ENCODE data around the gene LRRC8B. TPM values are rescaled to one million over a fixed set of nuclear protein-coding genes. Genes with fewer than 3 reads are reported as not detected.
A peak's percentile ranks its signal among the peaks of the same experiment; 100 is the strongest.

The LRRC8B gene
- total and polyA plus RNA-seq, 4 experiments from 2014 or later: 15.0 to 18.1 (median 16.8) TPM

- ChIA-PET CTCF (ENCODE audit: partially characterized antibody) (interaction anchor here (1.3 to 32.4 kb wide), 12 partner anchors 11 to 129 kb away, joined by 3 to 688 read pairs (median 8); no protein-coding TSS in a partner anchor), POLR2A (ENCODE audit: partially characterized antibody) (interaction anchor here (0.6 to 30.2 kb wide), 19 partner anchors 9 to 200 kb away, joined by 3 to 813 read pairs (median 13); partner anchors contain the start of gene LRRC8D)
- intact Hi-C loops (cut with micrococcal nuclease): loop anchor here (1.0 to 5.0 kb wide), 7 partner anchors 9 to 353 kb away; no protein-coding TSS in a partner anchor
- Histone ChIP-seq H3K4me1 (ENCODE audit: insufficient read depth, low read length) (peaks cover 74% of the 10 kb centered on the region), H3K27me3 (ENCODE audit: insufficient read depth, low read length) (no peaks in the 10 kb centered on the region), H3K27ac (ENCODE audit: low read depth, low read length) (peak overlapping the region; percentile 96), H3K9me3 (ENCODE audit: control insufficient read depth in 1 of 2, low read length in 2 of 2) (no peaks in the 10 kb centered on the region), H3K36me3 (ENCODE audit: insufficient read depth, low read length) (no peaks in the 10 kb centered on the region), H3K4me3 (ENCODE audit: low read length in 2 of 2) (peak overlapping the region; percentile 73 to 89)
- peak in 3 of 5 donors; percentile 23 to 56 (median 26) for DNase-seq
- Mint-ChIP-seq H3K27me3 (no peaks in the 10 kb centered on the region), H3K4me3 (peak overlapping the region; percentile 96 to 98 (median 98)), H3K27ac (peak overlapping the region; percentile 95 to 99 (median 96)), H3K36me3 (peaks cover 0 to 29% of the 10 kb centered on the region in 2 donors), H3K9me3 (peaks cover 0 to 1% (median 0%) of the 10 kb centered on the region in 8 donors), H3K4me1 (peaks cover 56 to 87% (median 71%) of the 10 kb centered on the region in 4 donors)
Measured at GRCh38 chr1:89633800-89634625, 109.4 kb downstream of the LRRC8B start.

GRCh38 chr1:89635825-89636815 is 111.5 kb downstream of the LRRC8B start:
- Mint-ChIP-seq H3K36me3 (peaks cover 4 to 29% of the 10 kb centered on the region in 2 donors), H3K4me1 (peaks cover 47 to 84% (median 66%) of the 10 kb centered on the region in 4 donors), H3K27ac (peak overlapping the region; percentile 42 to 98 (median 63)), H3K27me3 (no peaks in the 10 kb centered on the region), H3K4me3 (peak overlapping the region; percentile 60 to 83 (median 74)), H3K9me3 (peaks cover 0 to 1% (median 0%) of the 10 kb centered on the region in 8 donors)
- Histone ChIP-seq H3K4me1 (ENCODE audit: insufficient read depth, low read length) (peaks cover 74% of the 10 kb centered on the region), H3K36me3 (ENCODE audit: insufficient read depth, low read length) (no peaks in the 10 kb centered on the region), H3K27me3 (ENCODE audit: insufficient read depth, low read length) (no peaks in the 10 kb centered on the region), H3K9me3 (ENCODE audit: control insufficient read depth in 1 of 2, low read length in 2 of 2) (no peaks in the 10 kb centered on the region), H3K4me3 (ENCODE audit: low read length in 2 of 2) (peak overlapping the region; percentile 31 to 39), H3K27ac (ENCODE audit: low read depth, low read length) (peak overlapping the region; percentile 44)
- peak in 1 of 5 donors; percentile 48 for DNase-seq
- POLR2A ChIA-PET (ENCODE audit: partially characterized antibody): interaction anchor here (0.7 to 30.2 kb wide), 12 partner anchors 10 to 151 kb away, joined by 3 to 813 read pairs (median 6); no protein-coding TSS in a partner anchor
- CTCF ChIA-PET (ENCODE audit: partially characterized antibody): interaction anchor here (1.1 to 32.4 kb wide), 10 partner anchors 11 to 127 kb away, joined by 3 to 688 read pairs (median 6); no protein-coding TSS in a partner anchor
- intact Hi-C loops (cut with micrococcal nuclease): no loop called here

GRCh38 chr1:89637496-89637895 is 112.9 kb downstream of the LRRC8B start:
- Histone ChIP-seq H3K4me3 (ENCODE audit: low read length in 2 of 2) (no peak overlapping the region), H3K27me3 (ENCODE audit: insufficient read depth, low read length) (no peaks in the 10 kb centered on the region), H3K27ac (ENCODE audit: low read depth, low read length) (no peak overlapping the region), H3K36me3 (ENCODE audit: insufficient read depth, low read length) (no peaks in the 10 kb centered on the region), H3K4me1 (ENCODE audit: insufficient read depth, low read length) (peaks cover 72% of the 10 kb centered on the region), H3K9me3 (ENCODE audit: control insufficient read depth in 1 of 2, low read length in 2 of 2) (no peaks in the 10 kb centered on the region)
- H3K4me3 Mint-ChIP-seq: peak overlapping the region; percentile 36 to 83 (median 67)
- peaks cover 0 to 1% (median 0%) of the 10 kb centered on the region in 8 donors for H3K9me3 Mint-ChIP-seq
- H3K27ac Mint-ChIP-seq: peak overlapping the region; percentile 5 to 98 (median 54)
- DNase-seq: no peak
- H3K27me3 Mint-ChIP-seq: no peaks in the 10 kb centered on the region
- ChIA-PET POLR2A (ENCODE audit: partially characterized antibody) (interaction anchor here (1.5 to 30.2 kb wide), 4 partner anchors 18 to 123 kb away, joined by 3 to 813 read pairs (median 236); no protein-coding TSS in a partner anchor), CTCF (ENCODE audit: partially characterized antibody) (interaction anchor here (1.0 to 32.4 kb wide), 5 partner anchors 9 to 126 kb away, joined by 3 to 688 read pairs (median 20); no protein-coding TSS in a partner anchor)
- peaks cover 4 to 33% of the 10 kb centered on the region in 2 donors for H3K36me3 Mint-ChIP-seq
- intact Hi-C loops (cut with micrococcal nuclease): no loop called here
- peaks cover 43 to 83% (median 66%) of the 10 kb centered on the region in 4 donors for H3K4me1 Mint-ChIP-seq

DNA sequence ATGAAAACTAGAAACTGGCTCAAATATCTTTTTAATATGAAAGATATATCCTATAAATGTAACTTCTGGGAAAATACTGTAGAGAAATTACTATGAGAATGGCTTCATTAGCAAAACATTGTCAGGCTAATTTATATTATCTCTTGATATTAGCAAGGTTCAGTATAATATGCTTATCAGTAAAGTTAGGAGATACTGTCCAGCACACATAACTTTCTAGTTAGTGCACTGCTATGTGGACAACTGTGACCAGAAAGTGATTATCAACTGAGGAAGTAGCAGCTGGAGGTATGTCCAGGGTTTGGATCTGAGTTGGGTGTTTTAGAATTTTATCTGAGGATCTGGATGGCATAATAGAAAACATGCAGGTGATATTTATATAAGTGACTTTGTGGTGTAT is 115.8 kb downstream of the LRRC8B start:
- H3K27ac Mint-ChIP-seq: peak overlapping the region in 1 of 7 donors; percentile 57
- intact Hi-C loops (cut with micrococcal nuclease): no loop called here
- H3K36me3 ChIP-seq (ENCODE audit: insufficient read depth, low read length): no peaks in the 10 kb centered on the region
- H3K9me3 ChIP-seq (ENCODE audit: control insufficient read depth in 1 of 2, low read length in 2 of 2): no peaks in the 10 kb centered on the region
- peaks cover 17 to 46% of the 10 kb centered on the region in 2 donors for H3K36me3 Mint-ChIP-seq
- no peak for DNase-seq
- no peak overlapping the region for H3K27ac ChIP-seq (ENCODE audit: low read depth, low read length)
- H3K27me3 ChIP-seq (ENCODE audit: insufficient read depth, low read length): no peaks in the 10 kb centered on the region
- H3K4me1 ChIP-seq (ENCODE audit: insufficient read depth, low read length): peaks cover 84% of the 10 kb centered on the region
- H3K4me3 Mint-ChIP-seq: peak overlapping the region in 4 of 8 donors; percentile 17 to 55 (median 41)
- peaks cover 54 to 89% (median 77%) of the 10 kb centered on the region in 4 donors for H3K4me1 Mint-ChIP-seq
- CTCF ChIA-PET (ENCODE audit: partially characterized antibody): interaction anchor here (32.4 kb wide), 1 partner anchor 123 kb away, joined by 629 read pairs; no protein-coding TSS in a partner anchor
- H3K27me3 Mint-ChIP-seq: no peaks in the 10 kb centered on the region
- H3K9me3 Mint-ChIP-seq: peaks cover 0 to 10% (median 6%) of the 10 kb centered on the region in 8 donors
- H3K4me3 ChIP-seq (ENCODE audit: low read length in 2 of 2): no peak overlapping the region
- POLR2A ChIA-PET (ENCODE audit: partially characterized antibody): interaction anchor here (19.6 to 30.2 kb wide), 2 partner anchors 15 to 35 kb away, joined by 257 to 813 read pairs; no protein-coding TSS in a partner anchor

GRCh38 chr1:89641781-89642180 is 117.2 kb downstream of the LRRC8B start:
- H3K4me3 Mint-ChIP-seq: peak overlapping the region in 5 of 8 donors; percentile 37 to 71 (median 55)
- intact Hi-C loops (cut with micrococcal nuclease): no loop called here
- CTCF ChIA-PET (ENCODE audit: partially characterized antibody): interaction anchor here (32.4 kb wide), 1 partner anchor 121 kb away, joined by 629 read pairs; no protein-coding TSS in a partner anchor
- Histone ChIP-seq H3K27ac (ENCODE audit: low read depth, low read length) (no peak overlapping the region), H3K27me3 (ENCODE audit: insufficient read depth, low read length) (no peaks in the 10 kb centered on the region), H3K9me3 (ENCODE audit: control insufficient read depth in 1 of 2, low read length in 2 of 2) (no peaks in the 10 kb centered on the region), H3K4me3 (ENCODE audit: low read length in 2 of 2) (no peak overlapping the region), H3K4me1 (ENCODE audit: insufficient read depth, low read length) (peaks cover 71% of the 10 kb centered on the region), H3K36me3 (ENCODE audit: insufficient read depth, low read length) (no peaks in the 10 kb centered on the region)
- no peak for DNase-seq
- H3K27me3 Mint-ChIP-seq: no peaks in the 10 kb centered on the region
- H3K36me3 Mint-ChIP-seq: peaks cover 28 to 45% of the 10 kb centered on the region in 2 donors
- H3K27ac Mint-ChIP-seq: peak overlapping the region in 6 of 7 donors; percentile 24 to 77 (median 44)
- H3K4me1 Mint-ChIP-seq: peaks cover 43 to 76% (median 66%) of the 10 kb centered on the region in 4 donors
- peaks cover 0 to 23% (median 13%) of the 10 kb centered on the region in 8 donors for H3K9me3 Mint-ChIP-seq
- POLR2A ChIA-PET (ENCODE audit: partially characterized antibody): interaction anchor here (19.6 to 30.2 kb wide), 2 partner anchors 14 to 37 kb away, joined by 257 to 813 read pairs; no protein-coding TSS in a partner anchor

GRCh38 chr1:89643577-89643976 is 118.9 kb downstream of the LRRC8B start:
- H3K27ac Mint-ChIP-seq: peak overlapping the region in 4 of 7 donors; percentile 6 to 59 (median 48)
- intact Hi-C loops (cut with micrococcal nuclease): loop anchor here (1.0 kb wide), 1 partner anchor 9 kb away; no protein-coding TSS in a partner anchor
- H3K4me1 ChIP-seq (ENCODE audit: insufficient read depth, low read length): peaks cover 64% of the 10 kb centered on the region
- CTCF ChIA-PET (ENCODE audit: partially characterized antibody): interaction anchor here (0.8 to 32.4 kb wide), 4 partner anchors 16 to 137 kb away, joined by 3 to 629 read pairs (median 4); no protein-coding TSS in a partner anchor
- H3K4me3 Mint-ChIP-seq: peak overlapping the region in 3 of 8 donors; percentile 14 to 61 (median 54)
- no peaks in the 10 kb centered on the region for H3K27me3 Mint-ChIP-seq
- H3K9me3 ChIP-seq (ENCODE audit: control insufficient read depth in 1 of 2, low read length in 2 of 2): no peaks in the 10 kb centered on the region
- H3K4me3 ChIP-seq (ENCODE audit: low read length in 2 of 2): no peak overlapping the region
- no peaks in the 10 kb centered on the region for H3K27me3 ChIP-seq (ENCODE audit: insufficient read depth, low read length)
- no peaks in the 10 kb centered on the region for H3K36me3 ChIP-seq (ENCODE audit: insufficient read depth, low read length)
- H3K4me1 Mint-ChIP-seq: peaks cover 35 to 70% (median 58%) of the 10 kb centered on the region in 4 donors
- POLR2A ChIA-PET (ENCODE audit: partially characterized antibody): interaction anchor here (1.0 to 30.2 kb wide), 6 partner anchors 12 to 78 kb away, joined by 3 to 813 read pairs (median 4); no protein-coding TSS in a partner anchor
- H3K9me3 Mint-ChIP-seq: peaks cover 0 to 27% (median 13%) of the 10 kb centered on the region in 8 donors
- peak overlapping the region; percentile 3 for H3K27ac ChIP-seq (ENCODE audit: low read depth, low read length)
- no peak for DNase-seq
- peaks cover 38 to 42% of the 10 kb centered on the region in 2 donors for H3K36me3 Mint-ChIP-seq
